Kidney epithelial cell (primary cell): ENCODE results near the gene LMTK2. TPM values are rescaled to one million over a fixed set of nuclear protein-coding genes. Genes with fewer than 3 reads are reported as not detected.

Experiments used
- DNase-seq: peaks from one replicate; pipeline ENCODE4 v3.0.0-alpha.2; 2010; ENCODE audit warnings: low read depth
- H3K27me3 ChIP-seq: 2 replicates; pipeline ENCODE4 v1.6.0; 2011; ENCODE audit warnings: low read length; ENCODE audit not compliant: control insufficient read depth, insufficient read depth
- H3K36me3 ChIP-seq: 2 replicates; pipeline ENCODE4 v1.5.1; 2011; ENCODE audit warnings: low read length; ENCODE audit not compliant: control insufficient read depth, insufficient read depth
- H3K4me3 ChIP-seq: 2 replicates; pipeline ENCODE4 v1.5.1; 2011; ENCODE audit warnings: low read depth, mild to moderate bottlenecking, control low read depth, low read length
- total RNA-seq: library from RNA; depleted of rRNA; stranded (reverse); fragments of >200 nt; gene quantifications from 2 replicates; pipeline ENCODE4 v1.2.3, GENCODE V29; 2015
- TF ChIP-seq, protein P1 (sequence below): IDR thresholded peaks from 2 replicates; pipeline ENCODE4 v1.5.1; 2011; ENCODE audit warnings: mild to moderate bottlenecking, moderate library complexity, low read length, control low read depth, inconsistent platforms; ENCODE audit not compliant: insufficient read depth, poor library complexity, severe bottlenecking

Gene LMTK2
- total RNA-seq, 1 donor from 2014 or later = 17.9 TPM

DNA sequence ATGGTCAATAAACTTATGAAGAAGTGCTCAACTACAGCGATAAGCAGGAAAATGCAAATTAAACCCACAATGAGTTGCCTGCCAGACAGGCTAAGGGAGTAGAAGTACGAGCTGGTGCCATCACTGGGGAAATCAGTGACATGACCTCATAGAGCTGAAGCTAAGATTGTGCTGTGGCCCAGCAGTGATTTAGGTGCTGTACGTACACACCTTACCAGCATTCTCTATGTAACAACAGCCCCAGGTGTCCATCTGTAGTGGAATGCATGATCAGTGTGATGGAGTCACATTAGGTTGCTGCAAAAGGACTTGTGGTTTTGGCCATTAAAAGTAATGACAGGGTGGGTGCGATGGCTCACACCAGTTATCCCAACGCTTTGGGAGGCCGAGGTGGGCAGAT is 151.0 kb downstream of the LMTK2 start:
- Histone ChIP-seq H3K27me3 (no peaks in the 10 kb centered on the region), H3K4me3 (no peak overlapping the region), H3K36me3 (no peaks in the 10 kb centered on the region)
- TF ChIP-seq, protein P1, sequence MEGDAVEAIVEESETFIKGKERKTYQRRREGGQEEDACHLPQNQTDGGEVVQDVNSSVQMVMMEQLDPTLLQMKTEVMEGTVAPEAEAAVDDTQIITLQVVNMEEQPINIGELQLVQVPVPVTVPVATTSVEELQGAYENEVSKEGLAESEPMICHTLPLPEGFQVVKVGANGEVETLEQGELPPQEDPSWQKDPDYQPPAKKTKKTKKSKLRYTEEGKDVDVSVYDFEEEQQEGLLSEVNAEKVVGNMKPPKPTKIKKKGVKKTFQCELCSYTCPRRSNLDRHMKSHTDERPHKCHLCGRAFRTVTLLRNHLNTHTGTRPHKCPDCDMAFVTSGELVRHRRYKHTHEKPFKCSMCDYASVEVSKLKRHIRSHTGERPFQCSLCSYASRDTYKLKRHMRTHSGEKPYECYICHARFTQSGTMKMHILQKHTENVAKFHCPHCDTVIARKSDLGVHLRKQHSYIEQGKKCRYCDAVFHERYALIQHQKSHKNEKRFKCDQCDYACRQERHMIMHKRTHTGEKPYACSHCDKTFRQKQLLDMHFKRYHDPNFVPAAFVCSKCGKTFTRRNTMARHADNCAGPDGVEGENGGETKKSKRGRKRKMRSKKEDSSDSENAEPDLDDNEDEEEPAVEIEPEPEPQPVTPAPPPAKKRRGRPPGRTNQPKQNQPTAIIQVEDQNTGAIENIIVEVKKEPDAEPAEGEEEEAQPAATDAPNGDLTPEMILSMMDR = no peak
- no peak for DNase-seq

Other genes with a start within 250 kb of the LMTK2 start
- 232 and 236 TPM in 2 replicates for gene ASNS, start 234.5 kb upstream of the LMTK2 start, total RNA-seq
- not detected in 2 replicates for gene OCM2, start 116.7 kb upstream of the LMTK2 start, total RNA-seq
- gene BHLHA15, start 104.6 kb downstream of the LMTK2 start, total RNA-seq = 8.1 and 9.7 TPM in 2 replicates
- 44.0 and 49.4 TPM in 2 replicates for gene TECPR1, start 145.4 kb downstream of the LMTK2 start, total RNA-seq
- gene BRI3, start 174.8 kb downstream of the LMTK2 start, total RNA-seq = 127 and 129 TPM in 2 replicates